Measurements from ENCODE around the gene RAP1GAP.

The RAP1GAP gene

GRCh38 chr1:21649315-21649714, 19.8 kb downstream of the RAP1GAP start:
- TF ChIP-seq CTCF (IDR thresholded peaks at IDR 0.05) = no peak

GRCh38 chr1:21648791-21649190, 20.4 kb downstream of the RAP1GAP start:
- Histone ChIP-seq H3K36me3 (no peaks in the 10 kb centered on the region), H3K27me3 (peaks cover 86% of the 10 kb centered on the region), H3K9me3 (no peaks in the 10 kb centered on the region), H3K4me3 (ENCODE audit: low read depth in 1 of 2, low read length in 1 of 2) (no peak overlapping the region), H3K27ac (no peak overlapping the region), H3K4me1 (ENCODE audit: control insufficient read depth in 1 of 2, insufficient read depth in 1 of 2, low read depth in 1 of 2, low read length in 1 of 2) (peaks cover 4 to 10% of the 10 kb centered on the region in 2 experiments)
- no peak for TF ChIP-seq CTCF (IDR thresholded peaks at IDR 0.05)

More at GRCh38 chr1:21649315-21649714, 19.8 kb downstream of the RAP1GAP start:
- H3K4me1 ChIP-seq (ENCODE audit: control insufficient read depth in 1 of 2, insufficient read depth in 1 of 2, low read depth in 1 of 2, low read length in 1 of 2) = peaks cover 4 to 10% of the 10 kb centered on the region in 2 experiments
- peaks cover 86% of the 10 kb centered on the region for H3K27me3 ChIP-seq
- H3K9me3 ChIP-seq = no peaks in the 10 kb centered on the region
- no peak overlapping the region for H3K4me3 ChIP-seq (ENCODE audit: low read depth in 1 of 2, low read length in 1 of 2)
- H3K27ac ChIP-seq = no peak overlapping the region
- H3K36me3 ChIP-seq = no peaks in the 10 kb centered on the region

GRCh38 chr1:21648352-21648730, 20.8 kb downstream of the RAP1GAP start:
- Histone ChIP-seq H3K4me3 (ENCODE audit: low read depth in 1 of 2, low read length in 1 of 2) (no peak overlapping the region), H3K27me3 (peaks cover 84% of the 10 kb centered on the region), H3K4me1 (ENCODE audit: control insufficient read depth in 1 of 2, insufficient read depth in 1 of 2, low read depth in 1 of 2, low read length in 1 of 2) (peaks cover 4 to 8% of the 10 kb centered on the region in 2 experiments), H3K27ac (no peak overlapping the region), H3K9me3 (no peaks in the 10 kb centered on the region), H3K36me3 (no peaks in the 10 kb centered on the region)
- no peak for TF ChIP-seq CTCF (IDR thresholded peaks at IDR 0.05)

GRCh38 chr1:21647431-21648351, 21.5 kb downstream of the RAP1GAP start:
- Histone ChIP-seq H3K9me3 (no peaks in the 10 kb centered on the region), H3K36me3 (no peaks in the 10 kb centered on the region), H3K4me1 (ENCODE audit: control insufficient read depth in 1 of 2, insufficient read depth in 1 of 2, low read depth in 1 of 2, low read length in 1 of 2) (peaks cover 4% of the 10 kb centered on the region in 2 experiments), H3K27me3 (peaks cover 77% of the 10 kb centered on the region), H3K27ac (no peak overlapping the region), H3K4me3 (ENCODE audit: low read depth in 1 of 2, low read length in 1 of 2) (no peak overlapping the region)
- TF ChIP-seq CTCF (IDR thresholded peaks at IDR 0.05) = no peak

GRCh38 chr1:21645550-21645949, 23.6 kb downstream of the RAP1GAP start:
- no peak overlapping the region for H3K27ac ChIP-seq
- no peak for TF ChIP-seq CTCF (IDR thresholded peaks at IDR 0.05)
- no peak overlapping the region for H3K4me3 ChIP-seq (ENCODE audit: low read depth in 1 of 2, low read length in 1 of 2)
- no peaks in the 10 kb centered on the region for H3K9me3 ChIP-seq
- no peaks in the 10 kb centered on the region for H3K36me3 ChIP-seq
- H3K27me3 ChIP-seq = peaks cover 56% of the 10 kb centered on the region
- no peaks in the 10 kb centered on the region for H3K4me1 ChIP-seq (ENCODE audit: control insufficient read depth in 1 of 2, insufficient read depth in 1 of 2, low read depth in 1 of 2, low read length in 1 of 2)

All from neutrophil (primary cell).